WTC11 (cell line): ENCODE results near the gene MSANTD4.

Source experiments
- NFATC4 ChIP-seq: fragments of 250-450 bp; sonication (Bioruptor Pico); IDR thresholded peaks from 2 replicates; pipeline ENCODE4 v1.9.0; 2021; ENCODE audit warnings: mild to moderate bottlenecking
- NR2C2 ChIP-seq: sonication (generic); formaldehyde crosslinking; IDR thresholded peaks from 2 replicates; pipeline ENCODE4 v1.8.0; 2022; ENCODE audit warnings: mild to moderate bottlenecking, missing genetic modification reagents
- TEAD1 ChIP-seq: sonication (generic); formaldehyde crosslinking; IDR thresholded peaks from 2 replicates; pipeline ENCODE4 v1.8.0; 2022; ENCODE audit warnings: mild to moderate bottlenecking, missing genetic modification reagents
- TEAD4 ChIP-seq: sonication (generic); formaldehyde crosslinking; IDR thresholded peaks from 2 replicates; pipeline ENCODE4 v1.8.0; 2022; ENCODE audit warnings: mild to moderate bottlenecking, missing genetic modification reagents
- TP53 ChIP-seq: sonication (generic); formaldehyde crosslinking; IDR thresholded peaks from 2 replicates; pipeline ENCODE4 v1.8.1; 2023; ENCODE audit warnings: mild to moderate bottlenecking, missing genetic modification reagents
- ZNF232 ChIP-seq: sonication (generic); formaldehyde crosslinking; IDR thresholded peaks from 2 replicates; pipeline ENCODE4 v1.8.0; 2022; ENCODE audit warnings: mild to moderate bottlenecking, missing genetic modification reagents
- TF ChIP-seq, protein P1 (sequence below): sonication (generic); formaldehyde crosslinking; IDR thresholded peaks from 2 replicates; pipeline ENCODE4 v1.8.0; 2022; ENCODE audit warnings: mild to moderate bottlenecking, missing genetic modification reagents
- TF ChIP-seq, protein P2 (sequence below): fragments of 250-450 bp; sonication (Bioruptor Pico); IDR thresholded peaks from 2 replicates; pipeline ENCODE4 v1.9.0; 2021; ENCODE audit warnings: moderate library complexity, mild to moderate bottlenecking, inconsistent platforms, borderline replicate concordance
- TF ChIP-seq, protein P3 (sequence below): fragments of 200-600 bp; IDR thresholded peaks from 2 replicates; pipeline ENCODE4 v1.8.0; 2022; ENCODE audit warnings: antibody characterized with exemption
- TF ChIP-seq, protein P4 (sequence below): sonication (generic); formaldehyde crosslinking; IDR thresholded peaks from 2 replicates; pipeline ENCODE4 v1.8.1; 2022; ENCODE audit warnings: missing genetic modification reagents, borderline replicate concordance
- TF ChIP-seq, protein P5 (sequence below): fragments of 250-450 bp; sonication (Bioruptor Pico); IDR thresholded peaks from 2 replicates; pipeline ENCODE4 v1.8.0; 2021; ENCODE audit warnings: mild to moderate bottlenecking
- TF ChIP-seq, protein P6 (sequence below): sonication (generic); formaldehyde crosslinking; IDR thresholded peaks from 2 replicates; pipeline ENCODE4 v1.8.1; 2022; ENCODE audit warnings: low read depth, missing genetic modification reagents, borderline replicate concordance
- TF ChIP-seq, protein P7 (sequence below): sonication (generic); formaldehyde crosslinking; conservative IDR thresholded peaks from 2 replicates; pipeline ENCODE4 v1.8.1; 2022; ENCODE audit warnings: mild to moderate bottlenecking, missing genetic modification reagents
- TF ChIP-seq, protein P8 (sequence below): fragments of 250-450 bp; sonication (Bioruptor Pico); IDR thresholded peaks from 2 replicates; pipeline ENCODE4 v2.1.2; 2022; ENCODE audit warnings: mild to moderate bottlenecking, moderate library complexity

DNA sequence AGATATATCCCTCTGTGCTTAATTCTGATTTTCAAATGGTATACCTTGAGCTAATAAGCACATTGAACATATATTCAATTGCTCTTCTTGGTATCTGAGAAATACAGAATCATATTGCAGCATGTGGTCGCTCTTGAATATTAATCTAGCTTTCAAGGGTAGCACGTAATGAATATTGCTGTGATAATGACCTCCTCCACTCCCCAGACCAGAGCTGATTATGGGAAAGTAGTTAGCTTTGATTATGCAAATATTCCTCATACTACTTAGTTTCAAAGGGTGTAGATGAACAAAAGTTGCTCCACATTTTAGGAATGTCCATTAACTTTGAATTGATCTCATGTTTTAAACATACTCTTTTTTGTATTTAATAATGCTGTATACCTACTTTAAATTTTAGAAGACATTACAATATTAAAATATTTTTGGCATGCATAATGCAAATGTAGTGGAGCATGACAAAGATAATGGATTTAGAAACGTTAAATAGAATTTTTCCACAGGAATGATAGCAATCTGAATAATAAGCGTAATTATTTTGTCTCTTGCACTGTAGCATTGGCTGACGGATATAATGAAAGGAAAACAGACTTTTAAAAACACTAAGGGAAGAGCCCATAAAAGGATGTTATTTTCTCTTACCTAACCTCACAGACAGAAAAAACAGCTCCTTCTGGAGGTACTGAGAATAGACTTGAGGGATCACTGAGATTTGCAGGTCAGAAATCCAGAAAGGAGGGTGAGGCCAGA is 27.9 kb upstream of the MSANTD4 start:
- TF ChIP-seq ZNF232 (CRISPR knock-in tag) (no peak), TP53 (no peak), TEAD1 (no peak), NFATC4 (no peak), NR2C2 (CRISPR knock-in tag) (no peak), TEAD4 (CRISPR knock-in tag) (no peak)
- TF ChIP-seq, protein P1, sequence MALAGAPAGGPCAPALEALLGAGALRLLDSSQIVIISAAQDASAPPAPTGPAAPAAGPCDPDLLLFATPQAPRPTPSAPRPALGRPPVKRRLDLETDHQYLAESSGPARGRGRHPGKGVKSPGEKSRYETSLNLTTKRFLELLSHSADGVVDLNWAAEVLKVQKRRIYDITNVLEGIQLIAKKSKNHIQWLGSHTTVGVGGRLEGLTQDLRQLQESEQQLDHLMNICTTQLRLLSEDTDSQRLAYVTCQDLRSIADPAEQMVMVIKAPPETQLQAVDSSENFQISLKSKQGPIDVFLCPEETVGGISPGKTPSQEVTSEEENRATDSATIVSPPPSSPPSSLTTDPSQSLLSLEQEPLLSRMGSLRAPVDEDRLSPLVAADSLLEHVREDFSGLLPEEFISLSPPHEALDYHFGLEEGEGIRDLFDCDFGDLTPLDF = no peak
- TF ChIP-seq, protein P2, sequence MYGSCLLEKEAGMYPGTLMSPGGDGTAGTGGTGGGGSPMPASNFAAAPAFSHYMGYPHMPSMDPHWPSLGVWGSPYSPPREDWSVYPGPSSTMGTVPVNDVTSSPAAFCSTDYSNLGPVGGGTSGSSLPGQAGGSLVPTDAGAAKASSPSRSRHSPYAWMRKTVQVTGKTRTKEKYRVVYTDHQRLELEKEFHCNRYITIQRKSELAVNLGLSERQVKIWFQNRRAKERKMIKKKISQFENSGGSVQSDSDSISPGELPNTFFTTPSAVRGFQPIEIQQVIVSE (CRISPR knock-in tag) = no peak
- TF ChIP-seq, protein P3, sequence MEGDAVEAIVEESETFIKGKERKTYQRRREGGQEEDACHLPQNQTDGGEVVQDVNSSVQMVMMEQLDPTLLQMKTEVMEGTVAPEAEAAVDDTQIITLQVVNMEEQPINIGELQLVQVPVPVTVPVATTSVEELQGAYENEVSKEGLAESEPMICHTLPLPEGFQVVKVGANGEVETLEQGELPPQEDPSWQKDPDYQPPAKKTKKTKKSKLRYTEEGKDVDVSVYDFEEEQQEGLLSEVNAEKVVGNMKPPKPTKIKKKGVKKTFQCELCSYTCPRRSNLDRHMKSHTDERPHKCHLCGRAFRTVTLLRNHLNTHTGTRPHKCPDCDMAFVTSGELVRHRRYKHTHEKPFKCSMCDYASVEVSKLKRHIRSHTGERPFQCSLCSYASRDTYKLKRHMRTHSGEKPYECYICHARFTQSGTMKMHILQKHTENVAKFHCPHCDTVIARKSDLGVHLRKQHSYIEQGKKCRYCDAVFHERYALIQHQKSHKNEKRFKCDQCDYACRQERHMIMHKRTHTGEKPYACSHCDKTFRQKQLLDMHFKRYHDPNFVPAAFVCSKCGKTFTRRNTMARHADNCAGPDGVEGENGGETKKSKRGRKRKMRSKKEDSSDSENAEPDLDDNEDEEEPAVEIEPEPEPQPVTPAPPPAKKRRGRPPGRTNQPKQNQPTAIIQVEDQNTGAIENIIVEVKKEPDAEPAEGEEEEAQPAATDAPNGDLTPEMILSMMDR = no peak
- TF ChIP-seq, protein P4, sequence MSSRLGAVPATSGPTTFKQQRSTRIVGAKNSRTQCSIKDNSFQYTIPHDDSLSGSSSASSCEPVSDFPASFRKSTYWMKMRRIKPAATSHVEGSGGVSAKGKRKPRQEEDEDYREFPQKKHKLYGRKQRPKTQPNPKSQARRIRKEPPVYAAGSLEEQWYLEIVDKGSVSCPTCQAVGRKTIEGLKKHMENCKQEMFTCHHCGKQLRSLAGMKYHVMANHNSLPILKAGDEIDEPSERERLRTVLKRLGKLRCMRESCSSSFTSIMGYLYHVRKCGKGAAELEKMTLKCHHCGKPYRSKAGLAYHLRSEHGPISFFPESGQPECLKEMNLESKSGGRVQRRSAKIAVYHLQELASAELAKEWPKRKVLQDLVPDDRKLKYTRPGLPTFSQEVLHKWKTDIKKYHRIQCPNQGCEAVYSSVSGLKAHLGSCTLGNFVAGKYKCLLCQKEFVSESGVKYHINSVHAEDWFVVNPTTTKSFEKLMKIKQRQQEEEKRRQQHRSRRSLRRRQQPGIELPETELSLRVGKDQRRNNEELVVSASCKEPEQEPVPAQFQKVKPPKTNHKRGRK (CRISPR knock-in tag) = no peak
- TF ChIP-seq, protein P5, sequence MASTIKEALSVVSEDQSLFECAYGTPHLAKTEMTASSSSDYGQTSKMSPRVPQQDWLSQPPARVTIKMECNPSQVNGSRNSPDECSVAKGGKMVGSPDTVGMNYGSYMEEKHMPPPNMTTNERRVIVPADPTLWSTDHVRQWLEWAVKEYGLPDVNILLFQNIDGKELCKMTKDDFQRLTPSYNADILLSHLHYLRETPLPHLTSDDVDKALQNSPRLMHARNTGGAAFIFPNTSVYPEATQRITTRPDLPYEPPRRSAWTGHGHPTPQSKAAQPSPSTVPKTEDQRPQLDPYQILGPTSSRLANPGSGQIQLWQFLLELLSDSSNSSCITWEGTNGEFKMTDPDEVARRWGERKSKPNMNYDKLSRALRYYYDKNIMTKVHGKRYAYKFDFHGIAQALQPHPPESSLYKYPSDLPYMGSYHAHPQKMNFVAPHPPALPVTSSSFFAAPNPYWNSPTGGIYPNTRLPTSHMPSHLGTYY (CRISPR knock-in tag) = no peak
- TF ChIP-seq, protein P6, sequence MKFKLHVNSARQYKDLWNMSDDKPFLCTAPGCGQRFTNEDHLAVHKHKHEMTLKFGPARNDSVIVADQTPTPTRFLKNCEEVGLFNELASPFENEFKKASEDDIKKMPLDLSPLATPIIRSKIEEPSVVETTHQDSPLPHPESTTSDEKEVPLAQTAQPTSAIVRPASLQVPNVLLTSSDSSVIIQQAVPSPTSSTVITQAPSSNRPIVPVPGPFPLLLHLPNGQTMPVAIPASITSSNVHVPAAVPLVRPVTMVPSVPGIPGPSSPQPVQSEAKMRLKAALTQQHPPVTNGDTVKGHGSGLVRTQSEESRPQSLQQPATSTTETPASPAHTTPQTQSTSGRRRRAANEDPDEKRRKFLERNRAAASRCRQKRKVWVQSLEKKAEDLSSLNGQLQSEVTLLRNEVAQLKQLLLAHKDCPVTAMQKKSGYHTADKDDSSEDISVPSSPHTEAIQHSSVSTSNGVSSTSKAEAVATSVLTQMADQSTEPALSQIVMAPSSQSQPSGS (CRISPR knock-in tag) = no peak
- TF ChIP-seq, protein P7, sequence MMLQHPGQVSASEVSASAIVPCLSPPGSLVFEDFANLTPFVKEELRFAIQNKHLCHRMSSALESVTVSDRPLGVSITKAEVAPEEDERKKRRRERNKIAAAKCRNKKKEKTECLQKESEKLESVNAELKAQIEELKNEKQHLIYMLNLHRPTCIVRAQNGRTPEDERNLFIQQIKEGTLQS = no peak
- TF ChIP-seq, protein P8, sequence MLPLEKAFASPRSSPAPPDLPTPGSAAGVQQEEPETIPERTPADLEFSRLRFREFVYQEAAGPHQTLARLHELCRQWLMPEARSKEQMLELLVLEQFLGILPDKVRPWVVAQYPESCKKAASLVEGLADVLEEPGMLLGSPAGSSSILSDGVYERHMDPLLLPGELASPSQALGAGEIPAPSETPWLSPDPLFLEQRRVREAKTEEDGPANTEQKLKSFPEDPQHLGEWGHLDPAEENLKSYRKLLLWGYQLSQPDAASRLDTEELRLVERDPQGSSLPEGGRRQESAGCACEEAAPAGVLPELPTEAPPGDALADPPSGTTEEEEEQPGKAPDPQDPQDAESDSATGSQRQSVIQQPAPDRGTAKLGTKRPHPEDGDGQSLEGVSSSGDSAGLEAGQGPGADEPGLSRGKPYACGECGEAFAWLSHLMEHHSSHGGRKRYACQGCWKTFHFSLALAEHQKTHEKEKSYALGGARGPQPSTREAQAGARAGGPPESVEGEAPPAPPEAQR = no peak
